H1 (cell line): Measurements from ENCODE around the gene ZNF532. TPM values are rescaled to one million over a fixed set of nuclear protein-coding genes. Genes with fewer than 3 reads are reported as not detected.

Source experiments
- CEBPB ChIP-seq: IDR thresholded peaks from 2 replicates; pipeline ENCODE4 v1.6.1; 2012; ENCODE audit warnings: low read depth, low read length
- CHD7 ChIP-seq: fragments of 300-600 bp; sonication (generic); IDR thresholded peaks from 2 replicates; pipeline ENCODE4 v1.7.1; 2012; ENCODE audit warnings: low read length, moderate library complexity, mild to moderate bottlenecking, inconsistent platforms; ENCODE audit not compliant: insufficient replicate concordance
- polyA plus RNA-seq, 7 experiments: library from polyadenylated mRNA; depleted of rRNA in 3 of 7; stranded (reverse) in 5 of 7; unstranded in 2 of 7; fragments of >200 nt in 5 of 7; fragments of 200-250 nt in 2 of 7; gene quantifications; 1 replicate in 5 of 7; 2 replicates in 1 of 7; 4 replicates in 1 of 7; pipeline versions ENCODE4 v1.2.1 to v1.2.3, GENCODE V29; 2011 to 2013; ENCODE audit warnings: missing spikeins in 2 of 7, mixed read lengths in 2 of 7
- total RNA-seq: library from RNA; stranded (reverse); fragmentation: NEBNext Ultra II Directional; extraction: Animal tissue kit (Norgen Biotek cat#: 25700); gene quantifications from 2 replicates; pipeline ENCODE4 v1.2.1, GENCODE V29; 2021

Gene ZNF532
- total and polyA plus RNA-seq, 2 of the 8 experiments (the other 6 are each of a cell fraction or from before 2014, with no cell fraction given): 143 to 240 TPM

DNA sequence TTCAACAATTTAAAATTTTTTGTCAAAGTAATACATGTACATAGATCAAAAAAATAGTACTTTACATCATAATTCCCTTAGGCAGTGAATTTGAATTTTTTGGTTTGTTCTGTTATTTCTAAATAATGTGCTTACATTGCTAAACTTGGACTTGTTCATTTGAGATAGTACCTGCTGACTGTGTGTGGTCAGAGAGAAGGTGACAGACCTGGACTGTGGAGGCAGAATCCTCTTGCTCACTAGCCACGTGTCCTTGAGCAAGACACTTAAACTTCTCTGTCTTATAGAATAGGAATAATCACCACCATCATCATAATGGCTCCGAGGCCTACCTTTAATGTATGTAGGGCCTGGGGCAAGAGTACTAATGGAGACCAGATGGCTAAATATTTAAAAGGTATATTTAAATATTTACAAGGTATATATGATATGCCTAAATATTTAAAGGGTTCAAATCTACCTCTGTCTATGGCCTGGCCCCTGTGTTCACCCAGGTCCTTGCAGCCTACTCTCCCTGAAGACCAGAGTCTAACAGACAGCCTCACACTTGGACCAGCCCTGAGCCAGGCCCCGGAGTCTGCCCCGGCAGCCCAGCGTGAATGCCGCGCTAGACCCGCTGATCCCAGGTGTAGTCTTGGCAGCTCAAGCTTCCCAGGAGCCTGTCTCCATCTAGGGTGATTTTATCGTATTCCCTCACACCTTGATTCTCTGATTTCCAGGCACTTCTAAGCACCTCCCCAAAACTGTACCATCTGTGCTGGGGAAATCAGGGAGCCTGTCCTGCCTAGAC, 33.5 kb downstream of the ZNF532 start (continued):
- TF ChIP-seq CHD7: no peak
- no peak for TF ChIP-seq CEBPB
